Subcutaneous abdominal adipose tissue (tissue), 5 donors: ENCODE results near the gene ADGRF3.
"Not testable (repeated sequence)": the region's sequence is repeated elsewhere in the genome, so short reads cannot be mapped to it uniquely, and the experiment has no call there.

Source experiments
- H3K27ac ChIP-seq: one replicate; pipeline ENCODE4 v1.7.0; 2013; ENCODE audit warnings: low read depth, mild to moderate bottlenecking, inconsistent platforms, low read length, moderate library complexity
- H3K27me3 ChIP-seq, 5 donors: one replicate each; pipeline ENCODE4 v1.7.0; 2013; ENCODE audit warnings: low read length in 5 of 5, inconsistent platforms in 1 of 5; ENCODE audit not compliant: control insufficient read depth in 5 of 5, insufficient read depth in 4 of 5
- H3K36me3 ChIP-seq, 5 donors: one replicate each; pipeline ENCODE4 v1.7.0; 2013; ENCODE audit warnings: low read length in 5 of 5; ENCODE audit not compliant: control insufficient read depth in 5 of 5, insufficient read depth in 5 of 5
- H3K4me1 ChIP-seq, 5 donors: one replicate each; pipeline ENCODE4 v1.7.0; 2013; ENCODE audit warnings: low read length in 5 of 5, mild to moderate bottlenecking in 3 of 5, moderate library complexity in 1 of 5; ENCODE audit not compliant: control insufficient read depth in 5 of 5, insufficient read depth in 5 of 5
- H3K4me3 ChIP-seq, 5 donors: one replicate each; pipeline ENCODE4 v1.7.0; 2013; ENCODE audit warnings: low read length in 5 of 5, low read depth in 1 of 5
- H3K9ac ChIP-seq, 5 donors: one replicate each; pipeline ENCODE4 v1.7.0; 2013; ENCODE audit warnings: low read length in 5 of 5, mild to moderate bottlenecking in 4 of 5, moderate library complexity in 3 of 5
- H3K9me3 ChIP-seq, 5 donors: one replicate each; pipeline ENCODE4 v1.7.0; 2013; ENCODE audit warnings: low read length in 5 of 5; ENCODE audit not compliant: control insufficient read depth in 5 of 5
- donor health status: healthy.
- donor health status: healthy.
- donor health status: healthy.
- donor health status: healthy.
- donor health status: healthy.

The ADGRF3 gene

GRCh38 chr2:26325851-26326250, 20.7 kb downstream of the ADGRF3 start:
- Histone ChIP-seq H3K9me3 (no peaks in the 10 kb centered on the region), H3K4me3 (no peak overlapping the region), H3K9ac (no peak overlapping the region), H3K36me3 (no peaks in the 10 kb centered on the region), H3K27ac (no peak overlapping the region), H3K4me1 (peaks cover 0 to 5% (median 0%) of the 10 kb centered on the region in 5 donors), H3K27me3 (no peaks in the 10 kb centered on the region)

DNA sequence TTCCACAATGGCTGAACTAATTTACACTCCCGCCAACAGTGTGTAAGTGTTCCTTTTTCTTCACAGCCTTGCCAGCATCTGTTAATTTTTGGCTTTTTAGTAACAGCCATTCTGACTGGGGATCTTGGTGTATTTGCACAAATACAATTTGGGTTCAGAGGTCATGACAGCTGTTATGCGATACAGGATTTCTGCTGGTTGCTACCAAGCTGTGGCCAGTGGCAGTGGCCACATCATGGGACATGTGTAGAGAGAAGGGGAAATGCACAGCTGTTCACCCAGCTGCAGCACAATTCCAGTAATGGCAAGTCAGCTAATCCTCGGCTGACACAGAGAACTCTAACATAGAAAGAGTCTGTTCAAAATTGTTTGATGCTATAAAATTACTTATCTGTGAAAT, 21.7 kb downstream of the ADGRF3 start:
- H3K9ac ChIP-seq: no peak overlapping the region
- no peaks in the 10 kb centered on the region for H3K9me3 ChIP-seq
- H3K36me3 ChIP-seq: no peaks in the 10 kb centered on the region
- no peak overlapping the region for H3K4me3 ChIP-seq
- no peaks in the 10 kb centered on the region for H3K4me1 ChIP-seq
- H3K27me3 ChIP-seq: no peaks in the 10 kb centered on the region
- no peak overlapping the region for H3K27ac ChIP-seq

GRCh38 chr2:26324479-26324878, 22.1 kb downstream of the ADGRF3 start:
- H3K4me3 ChIP-seq, H3K36me3 ChIP-seq, H3K4me1 ChIP-seq, H3K27me3 ChIP-seq, H3K27ac ChIP-seq, H3K9ac ChIP-seq, H3K9me3 ChIP-seq: not testable (repeated sequence)

DNA sequence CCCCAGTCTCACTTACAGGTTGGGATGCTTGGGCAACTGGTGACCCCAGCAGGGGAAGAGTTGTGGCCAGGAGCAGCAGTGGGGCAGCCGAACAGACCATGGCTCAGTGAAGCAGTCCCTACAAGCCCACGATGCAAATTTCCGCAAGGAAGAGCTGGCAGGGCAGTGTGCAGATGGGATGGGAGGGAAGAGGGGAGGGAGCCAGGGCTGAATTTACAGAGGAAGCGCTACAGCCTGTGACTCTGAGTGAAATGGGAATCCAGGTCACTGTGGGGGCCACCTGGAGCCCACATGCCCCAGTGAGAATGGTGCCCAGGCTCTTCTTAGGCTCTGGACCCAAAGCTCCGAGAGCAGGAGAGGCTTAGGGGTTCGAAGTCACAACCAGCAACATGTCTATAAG, 27.6 kb downstream of the ADGRF3 start:
- Histone ChIP-seq H3K36me3 (no peaks in the 10 kb centered on the region), H3K4me1 (no peaks in the 10 kb centered on the region), H3K9me3 (no peaks in the 10 kb centered on the region), H3K4me3 (no peak overlapping the region), H3K27ac (no peak overlapping the region), H3K9ac (no peak overlapping the region), H3K27me3 (peaks cover 0 to 4% (median 0%) of the 10 kb centered on the region in 5 donors)

GRCh38 chr2:26317377-26318105, 29.0 kb downstream of the ADGRF3 start:
- peaks cover 0 to 4% (median 0%) of the 10 kb centered on the region in 5 donors for H3K27me3 ChIP-seq
- no peaks in the 10 kb centered on the region for H3K36me3 ChIP-seq
- H3K9ac ChIP-seq: no peak overlapping the region
- H3K9me3 ChIP-seq: no peaks in the 10 kb centered on the region
- no peak overlapping the region for H3K4me3 ChIP-seq
- no peaks in the 10 kb centered on the region for H3K4me1 ChIP-seq
- H3K27ac ChIP-seq: no peak overlapping the region

DNA sequence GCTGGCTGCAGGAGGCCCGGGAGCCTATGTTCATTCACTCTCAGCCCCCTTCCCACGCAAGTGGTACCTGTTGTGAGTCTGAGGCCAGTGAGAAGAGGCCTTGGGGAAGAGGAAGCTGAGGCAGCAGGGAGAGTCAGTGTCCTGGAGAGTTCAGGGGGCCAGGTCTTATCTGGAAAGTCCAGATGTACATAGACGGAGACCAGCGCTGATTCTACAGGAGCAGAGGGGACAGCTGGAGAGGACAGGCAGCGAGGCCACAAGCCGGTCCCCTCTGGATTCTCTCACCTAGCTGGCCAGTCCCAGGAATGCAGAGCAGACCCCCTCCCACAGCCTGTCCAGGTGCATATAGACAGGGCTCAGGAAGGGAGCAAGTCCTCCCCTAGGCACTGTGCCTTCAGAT, 29.7 kb downstream of the ADGRF3 start:
- H3K4me3 ChIP-seq: no peak overlapping the region
- no peak overlapping the region for H3K27ac ChIP-seq
- H3K9ac ChIP-seq: no peak overlapping the region
- no peaks in the 10 kb centered on the region for H3K9me3 ChIP-seq
- H3K27me3 ChIP-seq: peaks cover 0 to 4% (median 0%) of the 10 kb centered on the region in 5 donors
- H3K36me3 ChIP-seq: no peaks in the 10 kb centered on the region
- H3K4me1 ChIP-seq: no peaks in the 10 kb centered on the region

- Histone ChIP-seq H3K27ac (no peak overlapping the region), H3K4me1 (no peaks in the 10 kb centered on the region)
Observed at GRCh38 chr2:26316041-26316440, 30.5 kb downstream of the ADGRF3 start.

GRCh38 chr2:26314243-26314642, 32.3 kb downstream of the ADGRF3 start:
- H3K4me1 ChIP-seq: no peaks in the 10 kb centered on the region
- no peak overlapping the region for H3K9ac ChIP-seq
- H3K27me3 ChIP-seq: peaks cover 0 to 4% (median 0%) of the 10 kb centered on the region in 5 donors
- no peak overlapping the region for H3K27ac ChIP-seq
- no peak overlapping the region for H3K4me3 ChIP-seq
- no peaks in the 10 kb centered on the region for H3K9me3 ChIP-seq
- no peaks in the 10 kb centered on the region for H3K36me3 ChIP-seq

More at GRCh38 chr2:26316041-26316440, 30.5 kb downstream of the ADGRF3 start:
- no peak overlapping the region for H3K4me3 ChIP-seq
- H3K27me3 ChIP-seq: peaks cover 0 to 4% (median 0%) of the 10 kb centered on the region in 5 donors
- no peaks in the 10 kb centered on the region for H3K36me3 ChIP-seq
- no peak overlapping the region for H3K9ac ChIP-seq
- no peaks in the 10 kb centered on the region for H3K9me3 ChIP-seq

- Histone ChIP-seq H3K4me1 (no peaks in the 10 kb centered on the region), H3K36me3 (no peaks in the 10 kb centered on the region), H3K27me3 (peaks cover 0 to 4% (median 0%) of the 10 kb centered on the region in 5 donors), H3K9me3 (no peaks in the 10 kb centered on the region), H3K9ac (no peak overlapping the region), H3K4me3 (no peak overlapping the region), H3K27ac (no peak overlapping the region)
Observed at GRCh38 chr2:26313446-26313845, 33.1 kb downstream of the ADGRF3 start.

GRCh38 chr2:26312471-26312870, 34.1 kb downstream of the ADGRF3 start:
- Histone ChIP-seq H3K4me3 (no peak overlapping the region), H3K36me3 (no peaks in the 10 kb centered on the region), H3K27ac (no peak overlapping the region), H3K9me3 (no peaks in the 10 kb centered on the region), H3K4me1 (no peaks in the 10 kb centered on the region), H3K9ac (no peak overlapping the region), H3K27me3 (peaks cover 0 to 4% (median 0%) of the 10 kb centered on the region in 5 donors)
